ENCODE measurements around the gene ZNF549. TPM values are rescaled to one million over a fixed set of nuclear protein-coding genes. Genes with fewer than 3 reads are reported as not detected.
A peak's percentile ranks its signal among the peaks of the same experiment; 100 is the strongest.

The ZNF549 gene
- total and polyA plus RNA-seq, 10 of the 15 experiments (the other 5 are each of a cell fraction or from before 2014, with no cell fraction given) = 0.73 to 4.0 (median 2.3) TPM

GRCh38 chr19:57599761-57600383 lies 72.7 kb downstream of the ZNF549 start, which contains the start of gene ZNF530 (continued):
- TF ChIP-seq SKIL (IDR thresholded peaks at IDR 0.05; ENCODE audit: low read depth, poor library complexity, severe bottlenecking) = no peak
- peak; percentile 64 for TF ChIP-seq E2F8 (IDR thresholded peaks at IDR 0.05; ENCODE audit: low read depth, partially characterized antibody)
- TF ChIP-seq PKNOX1 (IDR thresholded peaks at IDR 0.05) = peak; percentile 56
- TF ChIP-seq HCFC1 (IDR thresholded peaks at IDR 0.05; ENCODE audit: low read length) = peak; percentile 94
- peak; percentile 58; the same call in 1 of the 2 replicates for TF ChIP-seq MXI1 (IDR thresholded peaks at IDR 0.05; ENCODE audit: low read depth, low read length)
- no peak for TF ChIP-seq ZNF274 (IDR thresholded peaks at IDR 0.05; ENCODE audit: insufficient read depth, insufficient read length)
- no peak for TF ChIP-seq BMI1 (IDR thresholded peaks at IDR 0.05; ENCODE audit: borderline replicate concordance)
- TF ChIP-seq, protein P1, sequence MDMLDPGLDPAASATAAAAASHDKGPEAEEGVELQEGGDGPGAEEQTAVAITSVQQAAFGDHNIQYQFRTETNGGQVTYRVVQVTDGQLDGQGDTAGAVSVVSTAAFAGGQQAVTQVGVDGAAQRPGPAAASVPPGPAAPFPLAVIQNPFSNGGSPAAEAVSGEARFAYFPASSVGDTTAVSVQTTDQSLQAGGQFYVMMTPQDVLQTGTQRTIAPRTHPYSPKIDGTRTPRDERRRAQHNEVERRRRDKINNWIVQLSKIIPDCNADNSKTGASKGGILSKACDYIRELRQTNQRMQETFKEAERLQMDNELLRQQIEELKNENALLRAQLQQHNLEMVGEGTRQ (IDR thresholded peaks at IDR 0.05; ENCODE audit: borderline replicate concordance, low read depth, low read length) = no peak
- TF ChIP-seq, protein P2, sequence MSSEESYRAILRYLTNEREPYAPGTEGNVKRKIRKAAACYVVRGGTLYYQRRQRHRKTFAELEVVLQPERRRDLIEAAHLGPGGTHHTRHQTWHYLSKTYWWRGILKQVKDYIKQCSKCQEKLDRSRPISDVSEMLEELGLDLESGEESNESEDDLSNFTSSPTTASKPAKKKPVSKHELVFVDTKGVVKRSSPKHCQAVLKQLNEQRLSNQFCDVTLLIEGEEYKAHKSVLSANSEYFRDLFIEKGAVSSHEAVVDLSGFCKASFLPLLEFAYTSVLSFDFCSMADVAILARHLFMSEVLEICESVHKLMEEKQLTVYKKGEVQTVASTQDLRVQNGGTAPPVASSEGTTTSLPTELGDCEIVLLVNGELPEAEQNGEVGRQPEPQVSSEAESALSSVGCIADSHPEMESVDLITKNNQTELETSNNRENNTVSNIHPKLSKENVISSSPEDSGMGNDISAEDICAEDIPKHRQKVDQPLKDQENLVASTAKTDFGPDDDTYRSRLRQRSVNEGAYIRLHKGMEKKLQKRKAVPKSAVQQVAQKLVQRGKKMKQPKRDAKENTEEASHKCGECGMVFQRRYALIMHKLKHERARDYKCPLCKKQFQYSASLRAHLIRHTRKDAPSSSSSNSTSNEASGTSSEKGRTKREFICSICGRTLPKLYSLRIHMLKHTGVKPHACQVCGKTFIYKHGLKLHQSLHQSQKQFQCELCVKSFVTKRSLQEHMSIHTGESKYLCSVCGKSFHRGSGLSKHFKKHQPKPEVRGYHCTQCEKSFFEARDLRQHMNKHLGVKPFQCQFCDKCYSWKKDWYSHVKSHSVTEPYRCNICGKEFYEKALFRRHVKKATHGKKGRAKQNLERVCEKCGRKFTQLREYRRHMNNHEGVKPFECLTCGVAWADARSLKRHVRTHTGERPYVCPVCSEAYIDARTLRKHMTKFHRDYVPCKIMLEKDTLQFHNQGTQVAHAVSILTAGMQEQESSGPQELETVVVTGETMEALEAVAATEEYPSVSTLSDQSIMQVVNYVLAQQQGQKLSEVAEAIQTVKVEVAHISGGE (CRISPR knock-in tag; IDR thresholded peaks at IDR 0.05) = peak; percentile 57
- no peak for TF ChIP-seq PAX8 (IDR thresholded peaks at IDR 0.05)

Measured in GM12878 (cell line).